HL-60 (cell line): ENCODE measurements around the gene MLLT1.

Experiments used
- DNase-seq, 2 experiments: peaks; one replicate each; pipeline ENCODE4 v3.0.0-alpha.2; 2010 to 2020; ENCODE audit warnings: low read depth in 1 of 2, low spot score in 1 of 2
- H3K27ac ChIP-seq: fragments of 250-450 bp; sonication (Bioruptor Pico); replicated peaks from 2 replicates; pipeline ENCODE4 v1.5.1; 2020; ENCODE audit warnings: mild to moderate bottlenecking, moderate library complexity
- H3K27me3 ChIP-seq: fragments of 250-450 bp; sonication (Bioruptor Pico); 2 replicates; pipeline ENCODE4 v1.5.1; 2021; ENCODE audit warnings: mild to moderate bottlenecking, moderate library complexity; ENCODE audit not compliant: insufficient read depth, poor library complexity, severe bottlenecking
- H3K4me3 ChIP-seq: replicated peaks from 2 replicates; pipeline ENCODE4 v1.5.1; 2011; ENCODE audit warnings: mild to moderate bottlenecking, control low read depth, low read length; ENCODE audit not compliant: insufficient read depth
- CTCF ChIP-seq: IDR thresholded peaks from one replicate; pipeline ENCODE4 v1.5.1; 2011; ENCODE audit warnings: low read length, control low read depth, inconsistent platforms; ENCODE audit not compliant: insufficient read depth
- GABPA ChIP-seq: IDR thresholded peaks from 2 replicates; pipeline ENCODE4 v1.6.1; 2012; ENCODE audit warnings: low read depth
- POLR2AphosphoS5 ChIP-seq: IDR thresholded peaks from 2 replicates; pipeline ENCODE4 v1.6.1; 2012; ENCODE audit warnings: low read depth
- REST ChIP-seq: IDR thresholded peaks from 2 replicates; pipeline ENCODE4 v1.6.1; 2012; ENCODE audit warnings: low read depth; ENCODE audit not compliant: insufficient replicate concordance
- SPI1 ChIP-seq: IDR thresholded peaks from 2 replicates; pipeline ENCODE4 v1.6.1; 2012; ENCODE audit warnings: low read depth, mild to moderate bottlenecking, borderline replicate concordance

Gene MLLT1

GRCh38 chr19:6297202-6297601, 17.4 kb upstream of the MLLT1 start:
- H3K4me3 ChIP-seq: no peak overlapping the region
- no peaks in the 10 kb centered on the region for H3K27me3 ChIP-seq
- DNase-seq: no peak
- no peak overlapping the region for H3K27ac ChIP-seq
- no peak for TF ChIP-seq POLR2AphosphoS5
- TF ChIP-seq REST: no peak
- no peak for TF ChIP-seq SPI1
- TF ChIP-seq GABPA: no peak

GRCh38 chr19:6292006-6292405, 12.2 kb upstream of the MLLT1 start:
- no peak overlapping the region for H3K27ac ChIP-seq
- no peak overlapping the region for H3K4me3 ChIP-seq
- no peak for TF ChIP-seq CTCF
- no peak for TF ChIP-seq SPI1
- no peak for TF ChIP-seq GABPA
- TF ChIP-seq POLR2AphosphoS5: no peak
- TF ChIP-seq REST: no peak
- no peak for DNase-seq
- no peaks in the 10 kb centered on the region for H3K27me3 ChIP-seq

- H3K27ac ChIP-seq: no peak overlapping the region
- TF ChIP-seq CTCF (no peak), REST (no peak), POLR2AphosphoS5 (no peak), GABPA (no peak), SPI1 (no peak)
- no peaks in the 10 kb centered on the region for H3K27me3 ChIP-seq
- no peak for DNase-seq
- no peak overlapping the region for H3K4me3 ChIP-seq
Observed at GRCh38 chr19:6288737-6289136, 9.0 kb upstream of the MLLT1 start.
